Fibroblast of skin of right biceps (primary cell): Measurements from ENCODE around the gene PDZK1IP1.
A peak's percentile ranks its signal among the peaks of the same experiment; 100 is the strongest.
"Not testable (repeated sequence)": the region's sequence is repeated elsewhere in the genome, so short reads cannot be mapped to it uniquely, and the experiment has no call there.

ENCODE experiments used
- DNase-seq: peaks from one replicate; pipeline ENCODE4 v3.0.0-alpha.2; 2013

The PDZK1IP1 gene

GRCh38 chr1:47223921-47224675, 34.3 kb upstream of the PDZK1IP1 start:
- DNase-seq = no peak

DNA sequence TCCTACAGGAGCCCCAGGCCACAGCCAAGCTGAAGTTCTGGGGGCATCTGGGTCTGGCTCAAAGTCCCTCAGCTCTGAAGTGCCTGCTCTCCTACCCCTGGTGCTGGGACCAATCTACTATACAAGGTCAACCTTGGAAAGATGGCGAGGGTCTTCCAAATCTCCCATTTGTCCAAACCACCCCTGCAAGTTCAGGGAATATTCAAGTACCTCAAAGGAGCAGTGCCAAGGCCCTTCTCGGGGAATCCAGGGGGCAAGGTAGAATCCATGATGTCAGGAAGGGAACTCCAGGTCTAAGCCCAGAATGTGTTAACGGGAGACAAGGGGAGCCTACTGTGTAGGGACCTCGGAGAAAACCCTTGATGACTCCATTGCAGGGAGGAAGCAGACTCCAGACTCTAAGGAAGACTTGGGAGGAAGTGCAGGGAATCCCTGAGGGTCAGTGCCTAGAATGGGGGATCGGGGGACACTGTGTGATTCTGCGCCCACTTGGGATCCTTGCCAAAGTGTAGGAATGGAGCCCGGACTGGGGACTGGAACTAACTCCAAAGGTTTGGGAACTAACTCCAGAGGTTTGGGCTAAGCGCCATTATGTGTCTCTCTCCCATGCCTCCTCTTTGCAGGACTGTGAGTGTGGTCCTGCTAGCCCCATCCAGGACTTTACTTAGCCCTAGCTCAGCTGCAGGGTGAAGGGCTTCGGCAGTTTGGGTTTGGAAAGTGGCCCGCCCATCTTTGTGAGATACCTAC, 33.5 kb upstream of the PDZK1IP1 start:
- DNase-seq = no peak

DNA sequence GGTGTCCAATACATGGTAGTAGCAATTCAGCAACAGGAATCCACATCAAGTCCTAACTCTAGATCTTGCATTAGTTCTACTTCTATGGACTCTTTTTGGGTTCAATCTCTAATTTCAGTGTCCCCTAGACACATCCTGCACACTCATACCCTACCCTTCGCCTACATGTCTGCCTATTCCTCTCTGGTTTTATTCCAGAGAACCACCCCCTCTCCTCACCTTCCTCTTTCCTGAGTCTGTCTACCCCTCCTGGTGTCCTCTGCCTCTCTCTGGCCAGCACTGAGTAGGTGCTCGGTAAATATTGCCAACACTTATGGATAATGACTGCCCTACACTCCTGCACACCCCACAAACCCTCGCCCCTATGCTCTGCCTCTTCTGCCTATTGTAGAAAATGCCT, 32.6 kb upstream of the PDZK1IP1 start:
- no peak for DNase-seq

- DNase-seq = no peak
Observed at GRCh38 chr1:47219590-47220220, 29.9 kb upstream of the PDZK1IP1 start.

GRCh38 chr1:47219001-47219400, 29.2 kb upstream of the PDZK1IP1 start:
- DNase-seq = no peak

GRCh38 chr1:47216278-47217059, 26.6 kb upstream of the PDZK1IP1 start:
- no peak for DNase-seq

- no peak for DNase-seq
Observed at GRCh38 chr1:47215713-47216112, 25.9 kb upstream of the PDZK1IP1 start.

GRCh38 chr1:47214549-47214948, 24.7 kb upstream of the PDZK1IP1 start:
- DNase-seq = no peak

DNA sequence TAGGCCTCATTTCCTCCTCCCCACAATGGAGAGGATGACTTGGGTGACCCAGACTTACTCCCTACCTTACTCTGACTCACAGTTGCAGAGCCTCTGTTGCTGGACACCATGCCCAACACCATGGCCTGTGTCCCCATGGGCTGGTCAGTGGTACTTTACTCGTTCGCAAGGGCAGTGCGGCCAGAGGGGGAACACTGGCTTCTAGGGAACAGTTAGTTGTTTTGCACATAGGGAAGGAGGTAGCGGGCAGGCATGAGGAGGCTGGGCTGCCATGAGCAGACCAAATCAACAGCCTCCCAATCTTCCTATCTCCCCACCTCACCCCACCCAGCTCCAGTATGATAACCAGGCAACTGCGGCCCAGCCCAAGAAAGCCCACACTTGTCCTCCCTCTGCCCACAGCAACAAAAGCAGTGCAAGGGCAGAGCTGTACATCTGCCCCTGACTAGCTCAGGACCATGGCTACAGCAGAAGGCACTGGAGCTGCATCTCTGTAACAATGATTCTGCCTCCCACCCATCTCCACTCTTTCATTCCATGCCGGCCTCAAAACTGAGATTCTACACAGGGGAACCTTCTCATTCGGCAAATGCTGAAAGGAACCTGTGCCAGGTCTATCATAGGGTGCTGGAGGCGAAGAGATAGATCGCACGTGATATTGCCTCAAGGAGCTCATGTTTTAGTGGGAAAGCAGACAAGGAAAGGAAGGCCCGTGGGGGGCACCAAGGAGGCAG, 23.6 kb upstream of the PDZK1IP1 start:
- no peak for DNase-seq

GRCh38 chr1:47212636-47213229, 22.9 kb upstream of the PDZK1IP1 start:
- DNase-seq = no peak

GRCh38 chr1:47211796-47212269, 22.0 kb upstream of the PDZK1IP1 start:
- DNase-seq = no peak

DNA sequence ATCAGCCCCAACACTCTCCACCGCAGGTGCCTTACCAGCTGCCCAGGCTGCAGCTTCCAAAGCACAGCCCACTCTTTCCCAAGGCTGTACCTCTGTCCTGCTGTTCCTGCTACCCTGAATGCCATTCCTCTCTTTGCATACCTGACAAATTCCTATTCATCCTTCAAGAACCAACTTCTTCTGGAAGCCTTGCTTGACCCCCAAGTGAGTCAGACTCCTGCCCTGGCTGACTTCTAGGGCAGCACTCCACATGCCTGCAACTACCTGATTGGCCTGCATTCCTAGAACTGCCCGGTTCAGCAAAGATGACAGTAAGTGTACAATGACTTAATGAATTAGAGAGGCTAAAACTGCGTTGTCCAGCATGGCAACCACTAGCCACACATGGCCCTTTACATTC, 20.8 kb upstream of the PDZK1IP1 start:
- DNase-seq = no peak

GRCh38 chr1:47209725-47210325, 20.0 kb upstream of the PDZK1IP1 start:
- DNase-seq = no peak

DNA sequence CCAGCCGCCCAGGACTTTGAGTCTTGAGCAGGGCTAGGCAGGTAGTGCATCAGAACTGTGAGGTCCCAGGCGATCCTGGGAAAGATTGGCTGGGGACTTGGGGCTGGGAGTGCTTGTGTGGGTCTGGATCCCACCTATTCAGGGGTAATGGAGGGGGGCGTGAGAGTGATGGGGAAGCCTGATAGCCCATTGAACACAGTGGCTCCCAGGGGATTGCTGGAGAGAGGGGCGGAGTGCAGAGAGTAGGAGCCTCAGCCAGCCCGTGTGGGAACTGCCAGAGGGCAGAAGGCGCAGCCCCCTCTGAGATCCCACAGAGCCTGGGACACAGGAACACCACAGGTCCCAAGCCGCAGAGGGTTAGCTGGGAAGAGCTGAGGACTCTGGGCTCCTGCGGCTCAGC, 19.3 kb upstream of the PDZK1IP1 start:
- DNase-seq = no peak

DNA sequence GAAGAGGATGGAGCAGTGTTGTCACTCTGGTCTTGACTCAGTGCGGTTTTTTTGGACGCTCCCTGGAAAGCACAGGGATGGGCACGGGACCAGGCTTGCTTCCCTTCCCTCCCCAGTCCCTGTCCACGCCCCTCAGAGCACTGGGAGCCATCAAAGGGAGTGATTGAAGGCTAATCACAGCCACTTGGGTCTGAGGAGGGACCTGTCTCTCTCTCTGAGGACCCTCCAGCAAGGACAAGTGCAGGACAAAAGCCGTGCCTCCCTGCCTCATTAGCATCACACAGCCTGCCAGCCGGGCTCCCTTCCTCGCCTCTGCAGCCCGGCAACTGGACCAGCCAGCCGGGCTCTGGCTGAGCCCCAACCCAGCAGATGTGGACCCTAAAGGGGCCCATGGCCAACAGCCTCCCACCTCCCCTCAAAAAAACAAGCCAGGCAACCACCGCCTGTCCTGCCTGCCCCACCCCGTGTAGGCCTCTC, 18.6 kb upstream of the PDZK1IP1 start:
- no peak for DNase-seq

GRCh38 chr1:47207803-47208373, 18.1 kb upstream of the PDZK1IP1 start:
- DNase-seq = peak; percentile 41

DNA sequence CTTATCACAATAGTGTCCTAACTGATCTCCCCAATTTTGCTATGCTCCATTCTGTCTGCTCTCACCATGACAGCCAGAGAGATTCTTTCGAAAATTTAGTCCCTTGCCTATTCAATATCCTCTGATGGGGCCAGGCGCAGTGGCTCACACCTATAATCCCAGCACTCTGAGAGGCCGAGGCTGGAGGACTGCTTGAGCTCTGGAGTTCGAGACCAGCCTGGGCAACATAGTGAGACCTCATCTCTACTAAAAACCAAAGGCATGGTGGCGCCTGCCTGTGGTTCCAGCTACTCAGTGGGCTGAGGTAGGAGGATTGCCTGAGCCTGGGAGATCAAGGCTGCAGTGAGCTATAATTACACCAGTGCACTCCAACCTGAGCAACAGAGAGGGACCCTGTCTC, 16.1 kb upstream of the PDZK1IP1 start:
- DNase-seq = no peak

GRCh38 chr1:47203504-47203903, 13.7 kb upstream of the PDZK1IP1 start:
- DNase-seq = not testable (repeated sequence)

DNA sequence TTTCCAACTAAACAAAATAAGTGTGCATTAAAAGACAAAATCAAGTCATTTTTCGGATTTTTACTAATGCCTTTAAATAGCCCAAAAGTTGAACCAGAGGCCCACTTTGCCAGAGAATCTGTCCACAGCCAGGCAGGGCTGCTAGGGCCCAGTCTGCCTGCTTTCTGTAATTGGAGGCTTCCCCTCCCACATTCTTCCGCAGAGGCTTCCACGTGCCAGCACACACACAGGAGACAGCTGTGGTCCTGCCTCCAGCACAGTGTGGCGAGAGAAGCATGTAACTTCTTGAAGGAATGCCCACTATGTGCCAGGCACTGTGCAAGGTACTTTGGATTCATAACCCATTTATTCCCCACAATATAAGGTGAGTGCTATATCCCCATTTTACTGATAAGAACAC, 11.3 kb upstream of the PDZK1IP1 start:
- no peak for DNase-seq

DNA sequence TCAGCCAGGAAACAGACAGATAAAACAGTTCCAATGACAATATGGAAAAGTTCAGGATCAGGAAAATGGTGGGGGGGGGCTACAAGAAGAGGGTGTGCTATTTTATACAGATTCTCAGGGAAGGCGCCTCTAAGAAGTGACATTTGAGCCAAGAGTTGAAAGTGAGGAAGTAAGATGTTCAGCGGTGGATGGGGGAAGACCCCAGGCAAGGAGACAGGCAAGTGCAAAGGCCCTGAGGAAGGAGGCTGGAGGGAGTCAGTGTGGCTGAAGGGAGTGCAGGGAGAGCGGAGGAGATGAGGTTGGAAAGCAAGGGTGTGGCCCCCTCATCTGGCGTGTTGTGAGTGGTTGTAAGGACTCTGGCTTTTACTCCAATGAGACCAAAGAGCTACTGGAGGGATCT, 8.4 kb upstream of the PDZK1IP1 start:
- no peak for DNase-seq

- DNase-seq = no peak
Observed at GRCh38 chr1:47196622-47197021, 6.8 kb upstream of the PDZK1IP1 start.
